Measurements from ENCODE around the gene GPR158. TPM values are rescaled to one million over a fixed set of nuclear protein-coding genes. Genes with fewer than 3 reads are reported as not detected.

GPR158 gene
- polyA plus RNA-seq, 5 donors, result 0.58 to 1.1 (median 0.85) TPM

Other genes with a start within 250 kb of the GPR158 start
- 10 to 100 TPM; 43.9 to 74.2 (median 62.4) TPM for gene PRTFDC1, start 222.4 kb upstream of the GPR158 start, polyA plus RNA-seq (ENCODE audit: insufficient read depth in 1 of 5, insufficient read length in 5 of 5, low replicate concordance in 1 of 5)
- gene ENKUR, start 158.8 kb upstream of the GPR158 start, polyA plus RNA-seq (ENCODE audit: insufficient read depth in 1 of 5, insufficient read length in 5 of 5, low replicate concordance in 1 of 5), result 10 to 100 TPM in 1 of 5 donors, 1 to 10 TPM in 4; 3.3 to 10.6 (median 6.9) TPM
- gene THNSL1, start 158.4 kb upstream of the GPR158 start, polyA plus RNA-seq (ENCODE audit: insufficient read depth in 1 of 5, insufficient read length in 5 of 5, low replicate concordance in 1 of 5), result 10 to 100 TPM; 10.2 to 13.8 (median 12.4) TPM

All from right lung (tissue), 5 donors.